CD8-positive, alpha-beta memory T cell (primary cell): ENCODE measurements around the gene DUS1L. TPM values are rescaled to one million over a fixed set of nuclear protein-coding genes. Genes with fewer than 3 reads are reported as not detected.

Experiments used
- CTCF ChIA-PET: fragments of 350-600 bp; sonication (Branson Sonifier 250); formaldehyde crosslinking; loops from one replicate; lab custom pipeline; 2021; ENCODE audit warnings: antibody characterized with exemption; lab: Charles Lee
- POLR2A ChIA-PET: fragments of 350-600 bp; sonication (Branson Sonifier 250); formaldehyde crosslinking; loops from one replicate; lab custom pipeline; 2021; ENCODE audit warnings: antibody characterized with exemption; lab: Charles Lee
- DNase-seq, 5 donors: peaks; one replicate each; pipeline versions ENCODE4 v3.0.0 to v3.0.0-alpha.2; 2020 to 2022; ENCODE audit warnings: mixed read lengths in 1 of 5
- H3K27ac ChIP-seq: one replicate; pipeline ENCODE4 v1.7.0; 2013; ENCODE audit warnings: low read depth, mild to moderate bottlenecking, low read length, moderate library complexity
- H3K27me3 ChIP-seq: 2 replicates; pipeline ENCODE4 v1.7.0; 2013; ENCODE audit warnings: low read length, mild to moderate bottlenecking; ENCODE audit not compliant: insufficient read depth, poor library complexity, severe bottlenecking
- H3K36me3 ChIP-seq: 2 replicates; pipeline ENCODE4 v1.7.0; 2013; ENCODE audit warnings: mild to moderate bottlenecking, low read length, moderate library complexity; ENCODE audit not compliant: insufficient read depth
- H3K4me1 ChIP-seq: 2 replicates; pipeline ENCODE4 v1.7.0; 2013; ENCODE audit warnings: mild to moderate bottlenecking, low read length, moderate library complexity; ENCODE audit not compliant: insufficient read depth
- H3K4me3 ChIP-seq: 2 replicates; pipeline ENCODE4 v1.7.0; 2013; ENCODE audit warnings: mild to moderate bottlenecking, low read length
- H3K9me3 ChIP-seq: 2 replicates; pipeline ENCODE4 v1.7.0; 2013; ENCODE audit warnings: mild to moderate bottlenecking, low read length
- H3K27ac Mint-ChIP-seq, 8 donors: one replicate each; pipeline ENCODE4 v1.8.0; 2020 to 2021; ENCODE audit warnings: mixed read lengths in 8 of 8, mild to moderate bottlenecking in 6 of 8, inconsistent platforms in 3 of 8, moderate library complexity in 3 of 8
- H3K27me3 Mint-ChIP-seq, 2 donors: one replicate each; pipeline ENCODE4 v1.8.0; 2020 to 2021; ENCODE audit warnings: mixed read lengths in 2 of 2, mild to moderate bottlenecking in 1 of 2, moderate library complexity in 1 of 2
- H3K36me3 Mint-ChIP-seq, 3 donors: one replicate each; pipeline ENCODE4 v1.8.0; 2020 to 2021; ENCODE audit warnings: mixed read lengths in 3 of 3, inconsistent platforms in 1 of 3, mild to moderate bottlenecking in 1 of 3
- H3K4me1 Mint-ChIP-seq, 3 donors: one replicate each; pipeline ENCODE4 v1.8.0; 2020 to 2021; ENCODE audit warnings: mixed read lengths in 3 of 3, inconsistent platforms in 1 of 3, mild to moderate bottlenecking in 1 of 3
- H3K4me3 Mint-ChIP-seq, 7 donors: one replicate each; pipeline ENCODE4 v1.8.0; 2020 to 2021; ENCODE audit warnings: mixed read lengths in 7 of 7, mild to moderate bottlenecking in 6 of 7, moderate library complexity in 4 of 7, inconsistent platforms in 2 of 7
- H3K9me3 Mint-ChIP-seq, 5 donors: one replicate each; pipeline ENCODE4 v1.8.0; 2020 to 2022; ENCODE audit warnings: mixed read lengths in 5 of 5, mild to moderate bottlenecking in 3 of 5, moderate library complexity in 2 of 5, inconsistent platforms in 1 of 5
- polyA plus RNA-seq: library from polyadenylated mRNA; unstranded; fragments of 300-500 nt; fragmentation: Illumina TruSeq; gene quantifications from one replicate; pipeline ENCODE4 v1.2.3, GENCODE V29; 2021
- total RNA-seq, 2 experiments: library from RNA; stranded (reverse); gene quantifications; one replicate each; pipeline ENCODE4 v1.2.3, GENCODE V29; 2021

DUS1L gene
- total and polyA plus RNA-seq, 3 experiments from 2014 or later, result 142 to 210 (median 206) TPM

DNA sequence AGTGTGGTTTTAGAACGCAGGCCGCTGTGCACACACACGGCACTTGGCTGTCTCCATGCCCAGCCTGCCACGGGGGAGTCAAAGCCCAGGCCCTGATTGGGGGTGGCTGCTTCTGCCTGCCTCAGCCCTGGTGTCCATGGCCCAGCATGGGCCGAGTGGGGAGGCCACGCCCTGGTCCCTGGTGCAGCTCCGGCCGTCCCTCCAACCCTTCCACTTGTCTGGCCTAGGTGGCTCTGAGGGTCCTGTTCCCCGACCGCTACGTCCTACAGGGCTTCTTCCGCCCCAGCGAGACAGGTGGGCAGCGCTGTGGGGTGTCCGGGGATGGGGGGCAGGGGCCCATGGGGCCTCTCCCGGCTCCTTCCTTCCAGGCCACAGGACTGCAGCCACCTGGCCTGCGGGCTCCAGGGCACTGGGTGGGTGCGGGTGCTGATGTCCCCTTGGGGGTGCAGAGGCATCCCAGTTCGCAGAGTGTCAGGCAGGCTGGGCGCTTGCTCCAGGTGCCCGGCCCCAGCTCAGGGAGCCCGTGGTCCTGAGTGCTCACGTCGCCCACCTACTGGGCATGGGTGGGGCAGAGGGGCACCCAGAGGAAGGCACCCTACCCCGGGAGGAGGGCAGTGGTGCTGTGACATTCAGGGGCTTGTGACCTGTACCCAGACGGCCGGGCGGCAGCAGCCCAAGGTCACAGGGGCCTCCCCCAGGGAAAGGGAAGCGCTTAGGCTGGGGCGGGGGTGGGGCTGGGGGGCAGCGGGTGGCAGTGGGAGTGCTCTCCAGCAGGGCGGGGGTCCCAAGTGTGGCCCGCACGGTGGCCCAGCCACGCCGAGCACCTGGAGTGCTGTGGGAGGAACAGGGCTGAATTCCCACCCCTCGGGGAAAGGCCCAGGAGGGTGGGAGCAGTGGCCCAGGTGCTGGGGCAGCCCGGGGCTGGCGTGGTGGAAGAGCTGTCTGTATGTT is 54.8 kb downstream of the DUS1L start:
- Histone ChIP-seq H3K4me1 (no peaks in the 10 kb centered on the region), H3K27ac (no peak overlapping the region), H3K9me3 (no peaks in the 10 kb centered on the region), H3K27me3 (no peaks in the 10 kb centered on the region), H3K36me3 (no peaks in the 10 kb centered on the region), H3K4me3 (no peak overlapping the region)
- no peak for DNase-seq
- Mint-ChIP-seq H3K4me3 (no peak overlapping the region), H3K4me1 (no peaks in the 10 kb centered on the region), H3K36me3 (peaks cover 0 to 2% (median 0%) of the 10 kb centered on the region in 3 donors), H3K9me3 (no peaks in the 10 kb centered on the region), H3K27me3 (no peaks in the 10 kb centered on the region), H3K27ac (no peak overlapping the region)
- POLR2A ChIA-PET, result interaction anchor here (0.7 kb wide), 1 partner anchor 113 kb away, joined by 5 read pairs; no protein-coding TSS in a partner anchor
- CTCF ChIA-PET, result interaction anchor here (1.0 kb wide), 1 partner anchor 9 kb away, joined by 4 read pairs; no protein-coding TSS in a partner anchor

- Histone ChIP-seq H3K4me1 (no peaks in the 10 kb centered on the region), H3K9me3 (no peaks in the 10 kb centered on the region), H3K27me3 (no peaks in the 10 kb centered on the region), H3K36me3 (no peaks in the 10 kb centered on the region), H3K4me3 (no peak overlapping the region), H3K27ac (no peak overlapping the region)
- H3K9me3 Mint-ChIP-seq, result no peaks in the 10 kb centered on the region
- CTCF ChIA-PET, result interaction anchor here (1.0 to 1.4 kb wide), 4 partner anchors 11 to 50 kb away, joined by 3 to 5 read pairs (median 4); no protein-coding TSS in a partner anchor
- POLR2A ChIA-PET, result interaction anchor here (0.7 kb wide), 1 partner anchor 19 kb away, joined by 3 read pairs; no protein-coding TSS in a partner anchor
- H3K4me3 Mint-ChIP-seq, result no peak overlapping the region
- H3K27ac Mint-ChIP-seq, result no peak overlapping the region
- no peaks in the 10 kb centered on the region for H3K27me3 Mint-ChIP-seq
- H3K4me1 Mint-ChIP-seq, result no peaks in the 10 kb centered on the region
- H3K36me3 Mint-ChIP-seq, result peaks cover 0 to 2% (median 0%) of the 10 kb centered on the region in 3 donors
- no peak for DNase-seq
Observed at GRCh38 chr17:82009413-82009812, 56.2 kb downstream of the DUS1L start.

GRCh38 chr17:82008941-82009405 is 56.6 kb downstream of the DUS1L start:
- no peaks in the 10 kb centered on the region for H3K9me3 ChIP-seq
- CTCF ChIA-PET, result interaction anchor here (1.1 to 1.4 kb wide), 3 partner anchors 26 to 50 kb away, joined by 3 to 5 read pairs (median 3); no protein-coding TSS in a partner anchor
- Mint-ChIP-seq H3K27ac (no peak overlapping the region), H3K9me3 (no peaks in the 10 kb centered on the region), H3K36me3 (peaks cover 0 to 2% (median 0%) of the 10 kb centered on the region in 3 donors), H3K4me3 (no peak overlapping the region), H3K27me3 (no peaks in the 10 kb centered on the region), H3K4me1 (no peaks in the 10 kb centered on the region)
- no peaks in the 10 kb centered on the region for H3K4me1 ChIP-seq
- POLR2A ChIA-PET, result no interaction called here
- no peak overlapping the region for H3K27ac ChIP-seq
- no peaks in the 10 kb centered on the region for H3K36me3 ChIP-seq
- H3K4me3 ChIP-seq, result no peak overlapping the region
- DNase-seq, result no peak
- H3K27me3 ChIP-seq, result no peaks in the 10 kb centered on the region

- no peak overlapping the region for H3K4me3 ChIP-seq
- CTCF ChIA-PET, result interaction anchor here (1.1 to 1.4 kb wide), 2 partner anchors 29 to 49 kb away, joined by 3 to 5 read pairs; no protein-coding TSS in a partner anchor
- H3K9me3 ChIP-seq, result no peaks in the 10 kb centered on the region
- Mint-ChIP-seq H3K4me3 (no peak overlapping the region), H3K36me3 (peaks cover 0 to 2% (median 0%) of the 10 kb centered on the region in 3 donors), H3K27ac (no peak overlapping the region), H3K27me3 (no peaks in the 10 kb centered on the region), H3K4me1 (no peaks in the 10 kb centered on the region), H3K9me3 (no peaks in the 10 kb centered on the region)
- no peaks in the 10 kb centered on the region for H3K36me3 ChIP-seq
- no peaks in the 10 kb centered on the region for H3K4me1 ChIP-seq
- DNase-seq, result no peak
- H3K27me3 ChIP-seq, result no peaks in the 10 kb centered on the region
- no peak overlapping the region for H3K27ac ChIP-seq
- POLR2A ChIA-PET, result interaction anchor here (0.6 kb wide), 1 partner anchor 128 kb away, joined by 3 read pairs; no protein-coding TSS in a partner anchor
Observed at GRCh38 chr17:82008258-82008940, 57.2 kb downstream of the DUS1L start.

Other genes starting within 250 kb of the DUS1L start
- 10 to 100 TPM; 56.1 to 57.0 TPM for gene MCRIP1, start 232.5 kb downstream of the DUS1L start, total RNA-seq
- 76.1 TPM for gene MCRIP1, start 232.5 kb downstream of the DUS1L start, polyA plus RNA-seq
- not detected for gene PPP1R27, start 230.8 kb downstream of the DUS1L start, total RNA-seq
- not detected for gene PPP1R27, start 230.8 kb downstream of the DUS1L start, polyA plus RNA-seq
- 100 to 1,000 TPM; 463 to 482 TPM for gene P4HB, start 205.3 kb downstream of the DUS1L start, total RNA-seq
- gene P4HB, start 205.3 kb downstream of the DUS1L start, polyA plus RNA-seq, result 342 TPM
- gene ARHGDIA, start 194.5 kb downstream of the DUS1L start, total RNA-seq, result 100 to 1,000 TPM; 662 to 677 TPM
- 237 TPM for gene ARHGDIA, start 194.5 kb downstream of the DUS1L start, polyA plus RNA-seq
- 100 to 1,000 TPM; 326 to 337 TPM for gene ALYREF, start 174.2 kb downstream of the DUS1L start, total RNA-seq
- gene ALYREF, start 174.2 kb downstream of the DUS1L start, polyA plus RNA-seq, result 60.4 TPM
- gene ANAPC11, start 174.1 kb downstream of the DUS1L start, total RNA-seq, result 100 to 1,000 TPM; 146 to 149 TPM
- 287 TPM for gene ANAPC11, start 174.1 kb downstream of the DUS1L start, polyA plus RNA-seq
- under 1 TPM; 0.57 to 0.62 TPM for gene NPB, start 163.6 kb downstream of the DUS1L start, total RNA-seq
- gene NPB, start 163.6 kb downstream of the DUS1L start, polyA plus RNA-seq, result not detected
- gene PCYT2, start 154.4 kb downstream of the DUS1L start, total RNA-seq, result 10 to 100 TPM; 30.3 to 31.6 TPM
- gene PCYT2, start 154.4 kb downstream of the DUS1L start, polyA plus RNA-seq, result 35.7 TPM
- 10 to 100 TPM; 41.4 to 41.7 TPM for gene SIRT7, start 147.6 kb downstream of the DUS1L start, total RNA-seq
- gene SIRT7, start 147.6 kb downstream of the DUS1L start, polyA plus RNA-seq, result 40.1 TPM
- 10 to 100 TPM; 28.4 to 34.7 TPM for gene MAFG, start 138.1 kb downstream of the DUS1L start, total RNA-seq
- gene MAFG, start 138.1 kb downstream of the DUS1L start, polyA plus RNA-seq, result 2.5 TPM
- 100 to 1,000 TPM; 128 to 138 TPM for gene PYCR1, start 128.5 kb downstream of the DUS1L start, total RNA-seq
- gene PYCR1, start 128.5 kb downstream of the DUS1L start, polyA plus RNA-seq, result 0.63 TPM
- gene MYADML2, start 118.6 kb downstream of the DUS1L start, total RNA-seq, result not detected
- gene MYADML2, start 118.6 kb downstream of the DUS1L start, polyA plus RNA-seq, result not detected
- under 1 TPM; 0.33 to 0.35 TPM for gene NOTUM, start 104.6 kb downstream of the DUS1L start, total RNA-seq
- not detected for gene NOTUM, start 104.6 kb downstream of the DUS1L start, polyA plus RNA-seq
- gene ASPSCR1, start 88.2 kb downstream of the DUS1L start, total RNA-seq, result 10 to 100 TPM; 32.0 to 35.9 TPM
- gene ASPSCR1, start 88.2 kb downstream of the DUS1L start, polyA plus RNA-seq, result 29.2 TPM
- gene CENPX, start 42.9 kb downstream of the DUS1L start, total RNA-seq, result 100 to 1,000 TPM; 143 to 158 TPM
- gene CENPX, start 42.9 kb downstream of the DUS1L start, polyA plus RNA-seq, result 56.7 TPM
- 10 to 100 TPM; 26.8 to 27.6 TPM for gene LRRC45, start 42.5 kb downstream of the DUS1L start, total RNA-seq
- gene LRRC45, start 42.5 kb downstream of the DUS1L start, polyA plus RNA-seq, result 10.1 TPM
- gene RAC3, start 34.1 kb downstream of the DUS1L start, total RNA-seq, result 1 to 10 TPM; 4.2 to 4.5 TPM
- not detected for gene RAC3, start 34.1 kb downstream of the DUS1L start, polyA plus RNA-seq
- 100 to 1,000 TPM; 117 to 127 TPM for gene DCXR, start 28.1 kb downstream of the DUS1L start, total RNA-seq
- gene DCXR, start 28.1 kb downstream of the DUS1L start, polyA plus RNA-seq, result 108 TPM
- 10 to 100 TPM; 18.1 to 19.4 TPM for gene RFNG, start 14.0 kb downstream of the DUS1L start, total RNA-seq
- 7.3 TPM for gene RFNG, start 14.0 kb downstream of the DUS1L start, polyA plus RNA-seq
- gene GPS1, start 13.9 kb downstream of the DUS1L start, total RNA-seq, result 100 to 1,000 TPM; 122 to 125 TPM
- gene GPS1, start 13.9 kb downstream of the DUS1L start, polyA plus RNA-seq, result 151 TPM
- gene FASN, start 32.4 kb upstream of the DUS1L start, total RNA-seq, result 100 to 1,000 TPM; 251 to 259 TPM
- gene FASN, start 32.4 kb upstream of the DUS1L start, polyA plus RNA-seq, result 2.7 TPM
- gene CCDC57, start 147.0 kb upstream of the DUS1L start, total RNA-seq, result 10 to 100 TPM; 69.8 to 77.6 TPM
- 39.2 TPM for gene CCDC57, start 147.0 kb upstream of the DUS1L start, polyA plus RNA-seq
- gene SLC16A3, start 163.2 kb upstream of the DUS1L start, total RNA-seq, result 10 to 100 TPM; 27.5 to 31.8 TPM
- gene SLC16A3, start 163.2 kb upstream of the DUS1L start, polyA plus RNA-seq, result 3.3 TPM
- gene CSNK1D, start 207.9 kb upstream of the DUS1L start, total RNA-seq, result 100 to 1,000 TPM; 129 to 141 TPM
- gene CSNK1D, start 207.9 kb upstream of the DUS1L start, polyA plus RNA-seq, result 74.6 TPM